Panc1 (cell line): ENCODE data around the gene OR51E1.

Source experiments
- POLR2AphosphoS5 ChIP-seq: IDR thresholded peaks from 2 replicates; pipeline ENCODE4 v1.6.1; 2012; ENCODE audit warnings: mild to moderate bottlenecking, low read depth, low read length, moderate library complexity
- SIN3A ChIP-seq: IDR thresholded peaks from 2 replicates; pipeline ENCODE4 v1.6.1; 2012; ENCODE audit warnings: low read depth, mild to moderate bottlenecking, low read length, moderate library complexity, borderline replicate concordance; ENCODE audit not compliant: insufficient read depth
- TF ChIP-seq, protein P1 (sequence below): fragments of 450-650 bp; IDR thresholded peaks from 2 replicates; pipeline ENCODE4 v1.5.1; 2017; ENCODE audit warnings: mild to moderate bottlenecking

GRCh38 chr11:4643682-4644081 is at the start of gene OR51E1:
- TF ChIP-seq, protein P1, sequence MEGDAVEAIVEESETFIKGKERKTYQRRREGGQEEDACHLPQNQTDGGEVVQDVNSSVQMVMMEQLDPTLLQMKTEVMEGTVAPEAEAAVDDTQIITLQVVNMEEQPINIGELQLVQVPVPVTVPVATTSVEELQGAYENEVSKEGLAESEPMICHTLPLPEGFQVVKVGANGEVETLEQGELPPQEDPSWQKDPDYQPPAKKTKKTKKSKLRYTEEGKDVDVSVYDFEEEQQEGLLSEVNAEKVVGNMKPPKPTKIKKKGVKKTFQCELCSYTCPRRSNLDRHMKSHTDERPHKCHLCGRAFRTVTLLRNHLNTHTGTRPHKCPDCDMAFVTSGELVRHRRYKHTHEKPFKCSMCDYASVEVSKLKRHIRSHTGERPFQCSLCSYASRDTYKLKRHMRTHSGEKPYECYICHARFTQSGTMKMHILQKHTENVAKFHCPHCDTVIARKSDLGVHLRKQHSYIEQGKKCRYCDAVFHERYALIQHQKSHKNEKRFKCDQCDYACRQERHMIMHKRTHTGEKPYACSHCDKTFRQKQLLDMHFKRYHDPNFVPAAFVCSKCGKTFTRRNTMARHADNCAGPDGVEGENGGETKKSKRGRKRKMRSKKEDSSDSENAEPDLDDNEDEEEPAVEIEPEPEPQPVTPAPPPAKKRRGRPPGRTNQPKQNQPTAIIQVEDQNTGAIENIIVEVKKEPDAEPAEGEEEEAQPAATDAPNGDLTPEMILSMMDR, result no peak
- TF ChIP-seq SIN3A (no peak), POLR2AphosphoS5 (no peak)
